Renal pelvis (tissue), 4 donors: Measurements from ENCODE around the gene RSU1. TPM values are rescaled to one million over a fixed set of nuclear protein-coding genes. Genes with fewer than 3 reads are reported as not detected.

Source experiments
- DNase-seq: peaks from one replicate; pipeline ENCODE4 v3.0.0-alpha.2; 2013
- polyA plus RNA-seq, 3 donors: library from polyadenylated mRNA; unstranded; fragments of 120-200 nt; gene quantifications; one replicate each; pipeline ENCODE4 v1.2.1, GENCODE V29; 2013; ENCODE audit not compliant: insufficient read length in 3 of 3

Gene RSU1
- polyA plus RNA-seq, 3 donors = 68.5 to 72.9 (median 69.7) TPM

DNA sequence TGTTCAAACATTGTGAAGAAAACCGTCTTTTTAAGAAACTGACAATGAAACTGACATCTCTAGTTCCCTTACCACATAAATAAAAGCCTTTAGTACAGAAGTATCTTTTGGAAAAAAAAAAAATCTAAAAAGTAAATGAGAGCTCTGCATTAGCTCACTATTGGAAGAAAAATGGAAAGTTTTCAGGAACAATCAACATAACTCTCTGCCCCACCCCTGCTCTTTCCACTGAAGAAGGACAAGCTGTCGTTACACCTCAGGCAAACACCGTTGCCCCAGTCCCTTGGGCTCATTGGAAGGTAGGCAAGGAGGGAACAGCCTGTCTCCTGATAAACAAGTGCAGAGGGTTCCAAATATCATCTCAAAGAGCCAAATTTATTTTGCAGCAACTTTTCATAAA is 273.1 kb downstream of the RSU1 start:
- no peak for DNase-seq
